Measurements from ENCODE around the gene RPP30. TPM values are rescaled to one million over a fixed set of nuclear protein-coding genes. Genes with fewer than 3 reads are reported as not detected.

Gene RPP30
- total RNA-seq, 2 donors from 2014 or later: 58.3 to 62.4 TPM

DNA sequence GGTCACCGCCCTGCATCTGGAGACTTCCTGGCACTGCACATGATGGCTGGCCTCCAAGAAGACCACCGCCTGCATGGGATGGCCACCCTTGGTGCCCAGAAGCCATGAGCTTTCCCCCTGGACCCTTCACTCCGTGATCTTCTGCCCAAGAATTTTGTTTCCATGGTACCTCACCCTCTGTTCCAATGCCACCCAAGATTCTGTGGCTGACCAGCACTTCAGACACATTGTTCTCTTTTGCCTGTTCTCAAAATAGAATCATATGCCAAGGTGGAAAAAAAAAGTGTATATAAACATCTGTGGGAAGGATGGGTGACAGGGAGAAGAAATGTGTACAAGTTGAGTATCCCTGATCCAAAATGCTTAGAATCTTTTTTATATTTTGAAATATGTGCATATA lies 26.0 kb upstream of the RPP30 start:
- no peak overlapping the region for H3K27ac Mint-ChIP-seq
- Histone ChIP-seq H3K27me3 (ENCODE audit: control insufficient read depth, insufficient read depth, low read length, poor library complexity, severe bottlenecking) (no peaks in the 10 kb centered on the region), H3K27ac (ENCODE audit: low read depth, low read length) (no peak overlapping the region), H3K4me3 (ENCODE audit: low read length) (no peak overlapping the region), H3K9me3 (ENCODE audit: control insufficient read depth, low read length) (peaks cover 16% of the 10 kb centered on the region), H3K9ac (ENCODE audit: extremely low read depth, low read length, poor library complexity, severe bottlenecking) (no peak overlapping the region), H3K4me1 (ENCODE audit: control insufficient read depth, insufficient read depth, low read length) (no peaks in the 10 kb centered on the region), H3K36me3 (ENCODE audit: control insufficient read depth, insufficient read depth, low read length) (no peaks in the 10 kb centered on the region)
- 85 to 93% methylated on average over 2 to 3 of the region's 3 CpGs for WGBS, 2 experiments (ENCODE audit: insufficient coverage in 1 of 2, insufficient read length in 1 of 2)
- no peak overlapping the region for H3K4me3 Mint-ChIP-seq
- H3K27me3 Mint-ChIP-seq (ENCODE audit: insufficient read depth): peaks cover 4% of the 10 kb centered on the region
- no peaks in the 10 kb centered on the region for H3K36me3 Mint-ChIP-seq (ENCODE audit: low read depth)
- H3K4me1 Mint-ChIP-seq: no peaks in the 10 kb centered on the region
- no peak for DNase-seq
- H3K9me3 Mint-ChIP-seq: peaks cover 14% of the 10 kb centered on the region
- TF ChIP-seq, protein P1, sequence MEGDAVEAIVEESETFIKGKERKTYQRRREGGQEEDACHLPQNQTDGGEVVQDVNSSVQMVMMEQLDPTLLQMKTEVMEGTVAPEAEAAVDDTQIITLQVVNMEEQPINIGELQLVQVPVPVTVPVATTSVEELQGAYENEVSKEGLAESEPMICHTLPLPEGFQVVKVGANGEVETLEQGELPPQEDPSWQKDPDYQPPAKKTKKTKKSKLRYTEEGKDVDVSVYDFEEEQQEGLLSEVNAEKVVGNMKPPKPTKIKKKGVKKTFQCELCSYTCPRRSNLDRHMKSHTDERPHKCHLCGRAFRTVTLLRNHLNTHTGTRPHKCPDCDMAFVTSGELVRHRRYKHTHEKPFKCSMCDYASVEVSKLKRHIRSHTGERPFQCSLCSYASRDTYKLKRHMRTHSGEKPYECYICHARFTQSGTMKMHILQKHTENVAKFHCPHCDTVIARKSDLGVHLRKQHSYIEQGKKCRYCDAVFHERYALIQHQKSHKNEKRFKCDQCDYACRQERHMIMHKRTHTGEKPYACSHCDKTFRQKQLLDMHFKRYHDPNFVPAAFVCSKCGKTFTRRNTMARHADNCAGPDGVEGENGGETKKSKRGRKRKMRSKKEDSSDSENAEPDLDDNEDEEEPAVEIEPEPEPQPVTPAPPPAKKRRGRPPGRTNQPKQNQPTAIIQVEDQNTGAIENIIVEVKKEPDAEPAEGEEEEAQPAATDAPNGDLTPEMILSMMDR (conservative IDR thresholded peaks at IDR 0.05): no peak

DNA sequence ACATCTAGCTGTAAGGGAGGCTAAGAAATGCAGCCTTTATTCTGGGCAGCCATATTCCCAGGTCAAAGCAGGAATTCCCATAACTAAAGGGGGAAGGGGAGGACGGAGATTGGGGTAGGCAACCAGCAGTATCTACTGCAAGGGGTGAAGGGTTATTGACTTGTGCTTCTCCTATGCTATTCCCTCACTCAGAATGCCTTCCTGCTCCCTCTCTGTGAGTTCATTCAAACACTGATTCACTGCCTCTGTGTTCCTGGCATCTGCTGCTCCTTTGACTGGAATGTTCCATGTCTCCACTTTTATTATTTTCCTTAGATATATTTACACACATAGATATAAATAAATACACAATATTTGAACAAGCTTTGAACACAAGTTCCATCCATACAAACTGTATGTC lies 25.0 kb upstream of the RPP30 start:
- TF ChIP-seq, protein P1 (conservative IDR thresholded peaks at IDR 0.05): no peak
- Mint-ChIP-seq H3K9me3 (peaks cover 24% of the 10 kb centered on the region), H3K36me3 (ENCODE audit: low read depth) (peaks cover 2% of the 10 kb centered on the region), H3K4me3 (no peak overlapping the region), H3K27ac (no peak overlapping the region), H3K27me3 (ENCODE audit: insufficient read depth) (peaks cover 6% of the 10 kb centered on the region), H3K4me1 (no peaks in the 10 kb centered on the region)
- DNase-seq: no peak
- Histone ChIP-seq H3K27me3 (ENCODE audit: control insufficient read depth, insufficient read depth, low read length, poor library complexity, severe bottlenecking) (no peaks in the 10 kb centered on the region), H3K9ac (ENCODE audit: extremely low read depth, low read length, poor library complexity, severe bottlenecking) (no peak overlapping the region), H3K4me1 (ENCODE audit: control insufficient read depth, insufficient read depth, low read length) (no peaks in the 10 kb centered on the region), H3K36me3 (ENCODE audit: control insufficient read depth, insufficient read depth, low read length) (no peaks in the 10 kb centered on the region), H3K27ac (ENCODE audit: low read depth, low read length) (no peak overlapping the region), H3K4me3 (ENCODE audit: low read length) (no peak overlapping the region), H3K9me3 (ENCODE audit: control insufficient read depth, low read length) (peaks cover 26% of the 10 kb centered on the region)
- 100% methylated on average over 1 of the region's 1 CpG; no CpG with 5 or more reads in 1 of the 2 experiments for WGBS, 2 experiments (ENCODE audit: insufficient coverage in 1 of 2, insufficient read length in 1 of 2)

DNA sequence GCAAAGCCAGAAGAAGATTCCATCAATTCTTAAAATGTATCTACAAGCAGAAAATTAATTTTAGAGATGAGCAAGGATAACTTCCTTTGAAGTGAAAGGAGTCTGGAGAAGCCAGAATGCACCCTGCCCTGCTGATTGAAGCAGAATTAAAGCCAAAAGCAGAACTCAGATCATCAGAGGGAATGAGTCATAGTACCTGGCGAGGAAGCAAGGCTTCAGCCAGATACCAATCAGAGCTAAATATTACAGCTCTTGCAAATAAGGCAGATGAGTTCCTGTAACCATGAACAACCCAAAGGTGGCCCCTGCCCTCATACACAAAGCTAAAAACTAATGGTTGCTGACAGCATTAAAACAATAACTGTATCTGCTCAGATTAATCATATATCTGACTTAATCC lies 24.3 kb upstream of the RPP30 start:
- Mint-ChIP-seq H3K9me3 (peaks cover 29% of the 10 kb centered on the region), H3K4me1 (no peaks in the 10 kb centered on the region), H3K4me3 (no peak overlapping the region), H3K27me3 (ENCODE audit: insufficient read depth) (peaks cover 6% of the 10 kb centered on the region), H3K36me3 (ENCODE audit: low read depth) (peaks cover 3% of the 10 kb centered on the region), H3K27ac (no peak overlapping the region)
- H3K4me3 ChIP-seq (ENCODE audit: low read length): no peak overlapping the region
- H3K9ac ChIP-seq (ENCODE audit: extremely low read depth, low read length, poor library complexity, severe bottlenecking): no peak overlapping the region
- no peaks in the 10 kb centered on the region for H3K36me3 ChIP-seq (ENCODE audit: control insufficient read depth, insufficient read depth, low read length)
- TF ChIP-seq, protein P1 (conservative IDR thresholded peaks at IDR 0.05): no peak
- no peak for DNase-seq
- H3K27ac ChIP-seq (ENCODE audit: low read depth, low read length): no peak overlapping the region
- H3K4me1 ChIP-seq (ENCODE audit: control insufficient read depth, insufficient read depth, low read length): no peaks in the 10 kb centered on the region
- WGBS, 2 experiments (ENCODE audit: insufficient coverage in 1 of 2, insufficient read length in 1 of 2): 83 to 100% methylated on average over 1 of the region's 1 CpG
- H3K9me3 ChIP-seq (ENCODE audit: control insufficient read depth, low read length): peaks cover 30% of the 10 kb centered on the region
- no peaks in the 10 kb centered on the region for H3K27me3 ChIP-seq (ENCODE audit: control insufficient read depth, insufficient read depth, low read length, poor library complexity, severe bottlenecking)

Measured in endodermal cell (in vitro differentiated cells).